ENCODE data around the gene PRKCE.

Gene PRKCE

DNA sequence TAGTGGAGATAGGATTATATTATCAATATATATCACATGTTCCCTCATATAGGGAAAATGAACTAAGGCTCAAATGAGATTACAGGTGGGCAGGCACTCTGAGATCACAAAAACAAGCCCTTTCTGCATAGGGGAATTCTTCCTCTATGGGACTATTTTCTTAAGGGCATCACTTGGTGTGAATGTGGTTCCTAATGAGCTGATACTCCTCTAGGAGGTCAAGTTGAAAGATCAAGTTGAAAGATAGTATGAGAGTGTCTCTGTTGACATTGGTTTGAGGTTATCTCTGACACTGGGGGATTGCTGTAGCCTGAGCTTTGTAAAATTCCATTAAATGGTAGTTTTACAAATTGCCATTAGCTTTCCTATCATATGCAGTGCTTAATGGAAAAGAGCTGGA, 270.4 kb downstream of the PRKCE start:
- Histone ChIP-seq H3K9me3 (ENCODE audit: control insufficient read depth, low read length) (no peaks in the 10 kb centered on the region), H3K27me3 (ENCODE audit: control insufficient read depth, insufficient read depth, low read length, poor library complexity, severe bottlenecking) (no peaks in the 10 kb centered on the region), H3K4me3 (ENCODE audit: insufficient read depth, low read depth, low read length) (no peak overlapping the region), H3K4me1 (ENCODE audit: control insufficient read depth, insufficient read depth, low read length) (peaks cover 9% of the 10 kb centered on the region), H3K36me3 (ENCODE audit: control insufficient read depth, insufficient read depth, low read length) (no peaks in the 10 kb centered on the region), H3K27ac (ENCODE audit: insufficient read depth, low read depth, low read length, poor library complexity, severe bottlenecking) (no peak overlapping the region)

DNA sequence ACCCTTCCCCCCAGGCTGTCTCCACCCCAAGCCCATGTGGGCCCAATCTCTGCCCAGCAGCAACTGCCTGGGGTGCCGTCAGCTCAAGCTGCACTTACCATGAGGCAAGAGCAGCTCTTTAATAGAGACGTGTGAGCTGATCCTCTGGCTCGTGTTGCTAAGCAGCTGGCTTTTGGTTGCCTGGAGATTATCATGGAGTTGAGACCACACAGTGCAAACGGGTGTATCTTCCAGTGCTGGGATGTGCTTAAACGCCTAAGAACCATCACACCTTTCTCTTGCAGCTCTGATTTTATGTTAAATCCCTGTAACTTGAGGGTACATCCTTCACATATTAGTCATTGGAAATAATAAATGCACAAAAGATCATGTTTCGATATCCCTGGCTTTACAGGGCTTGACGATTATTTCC, 271.1 kb downstream of the PRKCE start:
- H3K4me1 ChIP-seq (ENCODE audit: control insufficient read depth, insufficient read depth, low read length) = peaks cover 9% of the 10 kb centered on the region
- no peak overlapping the region for H3K4me3 ChIP-seq (ENCODE audit: insufficient read depth, low read depth, low read length)
- H3K9me3 ChIP-seq (ENCODE audit: control insufficient read depth, low read length) = no peaks in the 10 kb centered on the region
- H3K36me3 ChIP-seq (ENCODE audit: control insufficient read depth, insufficient read depth, low read length) = no peaks in the 10 kb centered on the region
- H3K27ac ChIP-seq (ENCODE audit: insufficient read depth, low read depth, low read length, poor library complexity, severe bottlenecking) = no peak overlapping the region
- 56 to 71% methylated on average over 7 of the region's 7 CpGs for WGBS, 2 experiments
- H3K27me3 ChIP-seq (ENCODE audit: control insufficient read depth, insufficient read depth, low read length, poor library complexity, severe bottlenecking) = no peaks in the 10 kb centered on the region

DNA sequence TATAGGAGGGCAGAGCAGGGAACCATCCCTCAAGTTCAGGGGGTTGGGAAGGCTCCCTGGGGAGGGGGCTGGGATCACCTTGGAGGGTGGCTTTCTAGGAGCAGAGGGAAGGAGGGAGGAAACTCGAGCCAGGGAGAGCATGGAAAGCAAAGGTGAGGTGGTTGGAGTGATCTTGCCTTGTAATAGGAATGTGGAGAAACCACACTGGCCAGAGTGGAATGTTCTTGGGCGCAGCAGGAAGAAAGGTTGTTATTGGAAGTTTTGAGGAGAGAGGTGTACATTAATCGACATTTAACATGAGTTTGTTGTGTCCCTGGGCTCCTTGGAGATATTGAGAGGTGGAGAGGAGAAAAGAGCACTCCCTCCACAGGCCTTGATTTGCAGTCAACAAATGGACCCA, 272.2 kb downstream of the PRKCE start:
- H3K27ac ChIP-seq (ENCODE audit: insufficient read depth, low read depth, low read length, poor library complexity, severe bottlenecking) = no peak overlapping the region

DNA sequence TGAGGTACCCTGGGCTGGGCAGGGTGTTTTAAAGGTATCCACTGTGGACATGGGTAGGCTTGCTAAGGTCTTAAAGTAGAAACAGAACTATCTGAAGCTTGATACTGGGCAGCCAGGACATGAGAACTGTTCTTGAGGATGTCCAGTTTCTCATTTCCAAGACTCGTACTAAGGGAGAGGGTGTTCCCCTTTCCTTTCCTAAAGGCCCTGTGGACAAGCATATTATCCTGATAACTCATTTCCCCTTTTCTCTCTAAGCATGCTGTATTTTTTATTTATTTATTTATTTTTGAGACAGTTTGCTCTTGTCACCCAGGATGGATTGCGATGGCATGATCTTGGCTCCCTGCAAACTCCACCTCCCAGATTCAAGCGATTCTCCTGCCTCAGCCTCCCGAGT, 273.6 kb downstream of the PRKCE start:
- H3K36me3 ChIP-seq (ENCODE audit: control insufficient read depth, insufficient read depth, low read length) = no peaks in the 10 kb centered on the region
- H3K27ac ChIP-seq (ENCODE audit: insufficient read depth, low read depth, low read length, poor library complexity, severe bottlenecking) = no peak overlapping the region
- no peaks in the 10 kb centered on the region for H3K9me3 ChIP-seq (ENCODE audit: control insufficient read depth, low read length)
- no peak overlapping the region for H3K4me3 ChIP-seq (ENCODE audit: insufficient read depth, low read depth, low read length)
- 90 to 97% methylated on average over 4 of the region's 4 CpGs for WGBS, 2 experiments
- H3K27me3 ChIP-seq (ENCODE audit: control insufficient read depth, insufficient read depth, low read length, poor library complexity, severe bottlenecking) = no peaks in the 10 kb centered on the region
- H3K4me1 ChIP-seq (ENCODE audit: control insufficient read depth, insufficient read depth, low read length) = peaks cover 9% of the 10 kb centered on the region

More for the DNA sequence above, 272.2 kb downstream of the PRKCE start:
- Histone ChIP-seq H3K4me1 (ENCODE audit: control insufficient read depth, insufficient read depth, low read length) (peaks cover 9% of the 10 kb centered on the region), H3K27me3 (ENCODE audit: control insufficient read depth, insufficient read depth, low read length, poor library complexity, severe bottlenecking) (no peaks in the 10 kb centered on the region), H3K9me3 (ENCODE audit: control insufficient read depth, low read length) (no peaks in the 10 kb centered on the region), H3K4me3 (ENCODE audit: insufficient read depth, low read depth, low read length) (no peak overlapping the region), H3K36me3 (ENCODE audit: control insufficient read depth, insufficient read depth, low read length) (no peaks in the 10 kb centered on the region)
- WGBS, 2 experiments = 90% methylated on average over 3 of the region's 3 CpGs

DNA sequence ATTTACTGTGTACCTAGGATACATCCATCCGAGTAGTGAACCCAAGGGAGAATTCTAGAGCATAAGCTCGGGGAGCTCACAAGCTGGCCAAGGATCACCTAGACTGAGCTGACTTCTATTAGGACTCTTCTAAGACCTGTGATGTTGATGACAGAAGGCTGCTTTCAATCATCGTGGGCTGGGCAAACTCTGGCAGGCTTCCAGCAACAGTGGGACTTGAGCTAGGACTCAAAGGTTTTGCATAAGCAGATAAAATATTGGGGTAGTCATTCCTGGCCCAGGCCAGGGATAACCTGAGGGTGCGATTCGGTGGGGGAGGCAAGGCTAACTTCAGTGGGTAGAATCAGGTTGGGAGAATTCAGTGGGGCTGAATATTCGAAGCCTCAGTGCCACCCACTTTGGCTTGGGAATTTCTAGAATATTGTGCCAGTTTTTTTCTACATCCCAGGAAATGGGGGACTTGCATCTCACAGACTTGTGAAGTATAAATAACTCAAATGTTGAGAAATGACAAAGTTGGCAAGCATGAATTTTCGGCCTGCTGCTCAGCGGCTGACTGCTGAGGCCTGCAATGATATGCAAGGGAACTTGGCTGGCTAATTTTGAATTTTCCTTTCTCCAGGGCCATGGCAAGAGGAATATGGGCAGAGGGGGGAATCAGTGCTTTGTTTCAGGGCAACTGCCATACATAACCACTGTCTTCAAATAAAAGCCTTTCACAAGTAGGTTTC, 274.3 kb downstream of the PRKCE start:
- 91 to 95% methylated on average over 8 of the region's 8 CpGs for WGBS, 2 experiments
- H3K9me3 ChIP-seq (ENCODE audit: control insufficient read depth, low read length) = no peaks in the 10 kb centered on the region
- no peaks in the 10 kb centered on the region for H3K36me3 ChIP-seq (ENCODE audit: control insufficient read depth, insufficient read depth, low read length)
- H3K27ac ChIP-seq (ENCODE audit: insufficient read depth, low read depth, low read length, poor library complexity, severe bottlenecking) = no peak overlapping the region
- H3K4me3 ChIP-seq (ENCODE audit: insufficient read depth, low read depth, low read length) = no peak overlapping the region
- peaks cover 9% of the 10 kb centered on the region for H3K4me1 ChIP-seq (ENCODE audit: control insufficient read depth, insufficient read depth, low read length)
- H3K27me3 ChIP-seq (ENCODE audit: control insufficient read depth, insufficient read depth, low read length, poor library complexity, severe bottlenecking) = no peaks in the 10 kb centered on the region

DNA sequence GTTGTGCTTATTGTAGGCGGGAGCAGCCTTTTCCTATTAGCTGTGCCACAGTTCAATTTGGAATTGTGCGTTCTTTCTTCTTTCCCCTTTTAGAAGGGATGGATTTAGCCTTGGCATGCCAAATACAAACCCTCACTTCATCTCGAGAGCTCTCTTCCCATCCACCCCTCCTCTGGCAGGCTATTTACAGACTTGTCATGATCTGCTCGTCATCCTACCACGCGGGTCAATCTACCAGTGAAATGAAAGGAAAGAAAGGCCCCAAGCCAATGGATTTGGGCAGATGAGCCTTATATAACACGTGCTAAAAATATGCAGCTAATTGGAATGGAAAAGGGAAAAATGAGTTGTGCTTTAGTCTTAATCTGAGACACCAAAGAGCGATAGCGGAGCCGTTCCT, 277.5 kb downstream of the PRKCE start:
- no peaks in the 10 kb centered on the region for H3K9me3 ChIP-seq (ENCODE audit: control insufficient read depth, low read length)
- no peak overlapping the region for H3K4me3 ChIP-seq (ENCODE audit: insufficient read depth, low read depth, low read length)
- WGBS, 2 experiments = 91 to 92% methylated on average over 10 of the region's 10 CpGs
- H3K4me1 ChIP-seq (ENCODE audit: control insufficient read depth, insufficient read depth, low read length) = no peaks in the 10 kb centered on the region
- no peaks in the 10 kb centered on the region for H3K27me3 ChIP-seq (ENCODE audit: control insufficient read depth, insufficient read depth, low read length, poor library complexity, severe bottlenecking)
- H3K27ac ChIP-seq (ENCODE audit: insufficient read depth, low read depth, low read length, poor library complexity, severe bottlenecking) = no peak overlapping the region
- no peaks in the 10 kb centered on the region for H3K36me3 ChIP-seq (ENCODE audit: control insufficient read depth, insufficient read depth, low read length)

DNA sequence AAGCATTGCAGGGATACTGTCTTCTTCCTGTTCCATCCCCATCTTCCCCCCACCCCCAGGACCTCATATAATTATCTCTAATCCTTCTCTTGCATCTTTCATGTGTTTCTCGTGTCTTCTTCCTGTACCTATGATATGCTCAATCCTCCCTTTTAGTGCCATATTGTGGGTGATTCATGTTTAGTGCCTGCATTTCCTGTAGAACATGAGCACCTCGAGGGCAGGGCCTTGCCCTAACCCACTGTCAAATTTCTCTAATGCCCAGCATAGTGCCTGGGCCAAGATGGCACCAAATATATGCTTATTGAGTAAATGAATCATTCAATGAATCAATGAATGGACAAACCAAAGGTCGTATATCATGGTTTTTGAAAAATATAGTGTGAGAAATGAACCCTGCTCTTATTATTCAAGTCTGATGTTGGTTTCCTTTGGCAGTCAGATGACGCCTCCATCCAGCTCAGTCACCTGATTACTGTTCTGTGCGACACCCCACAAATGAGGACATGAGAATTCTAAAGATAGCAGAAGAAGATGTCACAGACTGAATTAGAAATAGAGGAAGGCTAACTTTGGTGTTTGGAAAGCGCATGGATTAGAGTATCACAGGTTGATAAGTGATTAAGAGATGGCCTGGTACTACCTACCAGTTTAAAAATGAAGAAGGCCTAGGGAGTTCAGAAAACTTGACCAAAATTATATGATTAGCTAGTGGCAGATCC, 278.4 kb downstream of the PRKCE start:
- no peaks in the 10 kb centered on the region for H3K4me1 ChIP-seq (ENCODE audit: control insufficient read depth, insufficient read depth, low read length)
- no peak overlapping the region for H3K4me3 ChIP-seq (ENCODE audit: insufficient read depth, low read depth, low read length)
- no peaks in the 10 kb centered on the region for H3K27me3 ChIP-seq (ENCODE audit: control insufficient read depth, insufficient read depth, low read length, poor library complexity, severe bottlenecking)
- no peaks in the 10 kb centered on the region for H3K9me3 ChIP-seq (ENCODE audit: control insufficient read depth, low read length)
- 94 to 97% methylated on average over 6 of the region's 6 CpGs for WGBS, 2 experiments
- no peak overlapping the region for H3K27ac ChIP-seq (ENCODE audit: insufficient read depth, low read depth, low read length, poor library complexity, severe bottlenecking)
- H3K36me3 ChIP-seq (ENCODE audit: control insufficient read depth, insufficient read depth, low read length) = no peaks in the 10 kb centered on the region

DNA sequence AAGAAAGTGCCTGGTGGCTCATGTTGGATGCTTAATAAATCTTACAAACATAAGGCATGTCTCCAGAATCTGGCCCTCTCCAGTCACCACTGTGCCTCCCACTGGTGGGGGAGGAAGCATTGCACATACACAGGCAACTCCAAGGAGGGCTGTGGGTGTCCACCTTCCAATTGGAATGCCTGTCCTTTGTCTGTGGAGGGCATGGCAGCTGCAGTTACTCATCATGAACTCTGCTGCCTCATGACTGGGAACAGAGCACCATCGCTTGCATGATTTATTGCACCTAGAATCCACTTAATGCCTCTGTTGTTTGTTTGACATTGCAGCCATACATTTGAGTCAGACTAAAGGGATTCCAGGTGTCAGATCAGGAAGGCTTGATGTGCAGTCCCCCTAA, 278.9 kb downstream of the PRKCE start:
- no peaks in the 10 kb centered on the region for H3K4me1 ChIP-seq (ENCODE audit: control insufficient read depth, insufficient read depth, low read length)
- H3K4me3 ChIP-seq (ENCODE audit: insufficient read depth, low read depth, low read length) = no peak overlapping the region
- WGBS, 2 experiments = 89 to 94% methylated on average over 1 of the region's 1 CpG
- H3K27me3 ChIP-seq (ENCODE audit: control insufficient read depth, insufficient read depth, low read length, poor library complexity, severe bottlenecking) = no peaks in the 10 kb centered on the region
- H3K27ac ChIP-seq (ENCODE audit: insufficient read depth, low read depth, low read length, poor library complexity, severe bottlenecking) = no peak overlapping the region
- no peaks in the 10 kb centered on the region for H3K36me3 ChIP-seq (ENCODE audit: control insufficient read depth, insufficient read depth, low read length)
- no peaks in the 10 kb centered on the region for H3K9me3 ChIP-seq (ENCODE audit: control insufficient read depth, low read length)

DNA sequence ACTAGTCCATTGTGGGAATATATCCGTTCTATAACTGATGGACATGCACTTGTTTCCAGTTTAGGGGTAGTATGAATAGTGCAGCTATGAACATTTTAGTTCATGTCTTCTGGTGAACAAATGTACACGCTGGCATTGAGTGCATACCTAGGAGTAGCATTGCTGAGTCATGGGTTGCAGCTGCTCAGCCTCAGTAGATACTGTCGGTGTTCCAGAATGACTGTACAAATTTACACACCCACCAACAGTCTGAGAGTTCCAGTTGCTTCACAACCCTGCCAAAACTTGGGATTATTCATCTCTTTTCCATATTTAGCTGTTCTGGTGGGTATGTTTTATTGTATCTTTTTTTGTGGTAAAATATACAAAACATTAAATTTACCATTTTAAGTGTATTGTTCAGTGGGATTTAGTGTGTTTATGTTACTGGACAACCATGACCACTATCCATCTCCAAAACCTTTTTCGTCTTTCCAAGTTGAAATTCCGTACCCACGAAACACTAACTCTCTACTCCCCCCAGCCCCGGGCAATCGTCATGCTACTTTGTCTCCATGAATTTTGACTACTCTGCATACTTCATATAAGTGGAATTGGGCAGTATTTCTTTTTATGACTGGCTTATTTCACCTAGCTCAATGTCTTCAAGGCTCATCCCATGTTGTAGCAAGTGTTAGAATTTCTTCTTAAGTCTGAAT, 281.0 kb downstream of the PRKCE start:
- Histone ChIP-seq H3K27ac (ENCODE audit: insufficient read depth, low read depth, low read length, poor library complexity, severe bottlenecking) (no peak overlapping the region), H3K27me3 (ENCODE audit: control insufficient read depth, insufficient read depth, low read length, poor library complexity, severe bottlenecking) (no peaks in the 10 kb centered on the region), H3K9me3 (ENCODE audit: control insufficient read depth, low read length) (no peaks in the 10 kb centered on the region), H3K4me1 (ENCODE audit: control insufficient read depth, insufficient read depth, low read length) (no peaks in the 10 kb centered on the region), H3K4me3 (ENCODE audit: insufficient read depth, low read depth, low read length) (no peak overlapping the region), H3K36me3 (ENCODE audit: control insufficient read depth, insufficient read depth, low read length) (no peaks in the 10 kb centered on the region)
- WGBS, 2 experiments = 94 to 98% methylated on average over 8 of the region's 8 CpGs

Data from ectodermal cell (in vitro differentiated cells).